ENCODE results near the gene NAXE. TPM values are rescaled to one million over a fixed set of nuclear protein-coding genes. Genes with fewer than 3 reads are reported as not detected.
"Not testable (repeated sequence)": the region's sequence is repeated elsewhere in the genome, so short reads cannot be mapped to it uniquely, and the experiment has no call there.

NAXE gene
- total RNA-seq, 1 donor from 2014 or later, result 80.4 TPM

- ATAC-seq, result peak; percentile 80
Observed at GRCh38 chr1:156571261-156571852, 20.2 kb upstream of the NAXE start.

GRCh38 chr1:156571919-156572662, 19.5 kb upstream of the NAXE start, which contains the start of gene IQGAP3:
Gene IQGAP3 (minus strand): TSS chr1:156572565. CDS start chr1:156572529, 36 bp downstream.
- ATAC-seq, result peak; percentile 90

DNA sequence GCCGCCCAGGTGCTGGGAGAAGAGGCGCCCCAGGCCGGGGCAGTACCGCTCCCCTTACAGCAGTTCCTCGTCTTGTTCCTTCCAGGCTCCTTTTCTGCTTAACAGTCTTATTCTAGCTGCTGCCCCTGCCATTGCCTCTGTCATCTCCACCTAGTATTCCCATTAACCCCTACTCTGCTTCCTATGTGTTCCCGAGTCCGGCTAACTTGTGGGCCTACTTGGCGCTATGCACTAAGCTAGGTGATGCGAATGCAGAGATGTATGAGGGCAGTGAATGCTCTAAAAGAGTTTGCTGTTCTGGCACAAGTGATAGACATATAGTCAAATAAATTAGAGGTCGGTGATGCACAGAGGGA, 18.9 kb upstream of the NAXE start:
- ATAC-seq, result no peak

DNA sequence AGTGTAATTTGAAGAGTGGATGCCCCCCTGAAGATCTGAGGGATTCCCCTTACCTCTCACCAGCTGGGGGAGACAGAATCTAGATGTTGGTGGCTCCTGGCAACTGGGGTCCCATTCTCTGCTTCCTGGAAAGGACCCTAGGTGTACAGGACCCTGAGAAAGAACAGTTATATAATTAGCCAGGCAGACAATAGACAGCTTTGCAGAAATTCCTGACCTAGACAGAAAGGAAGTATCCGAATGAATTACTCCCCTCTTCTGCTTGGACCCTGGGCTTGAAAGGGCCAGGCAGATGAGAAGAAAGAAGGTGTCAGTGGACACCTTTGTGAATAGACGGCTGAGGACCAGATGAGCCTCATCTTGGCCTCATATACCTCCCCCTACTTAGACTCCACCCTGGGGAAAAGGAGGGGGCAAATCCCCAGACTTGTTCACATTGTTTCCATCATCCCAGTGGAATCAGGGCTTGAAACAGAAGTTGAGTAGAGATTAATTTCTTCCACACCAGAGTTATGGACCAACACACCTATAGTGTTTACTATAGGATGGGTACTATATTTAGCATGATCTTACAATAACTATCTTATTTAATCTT, 17.4 kb upstream of the NAXE start:
- no peak for ATAC-seq

GRCh38 chr1:156577550-156577949, 14.0 kb upstream of the NAXE start:
- ATAC-seq, result no peak

DNA sequence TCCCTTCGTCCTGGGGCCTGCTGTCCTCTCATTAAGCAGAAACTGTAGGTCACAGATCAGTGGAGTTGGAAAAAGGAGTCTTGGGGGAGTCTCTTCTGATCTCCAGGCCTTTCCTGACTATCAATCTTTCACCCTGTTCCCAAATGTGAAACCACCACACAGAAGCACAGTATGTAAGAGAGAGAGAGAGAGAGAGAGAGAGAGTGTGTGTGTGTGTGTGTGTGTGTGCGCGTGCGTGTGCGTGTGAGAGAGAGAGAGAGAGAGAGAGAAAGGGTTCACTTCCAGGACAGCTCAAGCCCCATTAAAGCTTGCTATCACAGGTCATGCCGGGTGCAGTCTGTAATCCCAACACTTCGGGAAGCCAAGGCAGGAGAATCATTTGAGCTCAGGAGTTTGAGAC, 13.5 kb upstream of the NAXE start:
- ATAC-seq, result no peak

DNA sequence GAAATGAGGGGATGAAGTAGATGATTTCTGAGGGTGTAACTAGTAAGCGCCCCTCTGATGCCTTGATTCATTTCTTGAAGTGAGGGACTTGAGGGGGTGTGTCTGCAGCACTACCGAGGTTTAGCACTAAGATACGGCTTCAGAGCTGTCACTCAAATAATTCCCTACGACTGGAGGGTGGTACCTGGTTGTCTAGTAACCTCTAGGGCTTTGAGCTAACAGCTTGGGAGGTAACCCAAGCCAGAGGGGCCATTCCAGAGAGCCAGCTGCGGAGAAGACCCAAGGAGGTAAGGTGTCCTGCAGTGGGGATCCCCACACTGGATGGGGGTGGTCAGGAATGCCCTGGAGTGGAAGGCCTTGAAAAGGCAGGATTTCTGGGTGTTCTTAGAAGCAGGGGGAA, 12.1 kb upstream of the NAXE start, which contains the start of gene TTC24:
Gene TTC24, plus strand, starts transcription at position 252 of the 400 bp plus-strand sequence. CDS start 1,642 bp downstream, outside the sequence.
- ATAC-seq, result no peak

GRCh38 chr1:156581661-156582387, 9.8 kb upstream of the NAXE start:
- no peak for ATAC-seq

DNA sequence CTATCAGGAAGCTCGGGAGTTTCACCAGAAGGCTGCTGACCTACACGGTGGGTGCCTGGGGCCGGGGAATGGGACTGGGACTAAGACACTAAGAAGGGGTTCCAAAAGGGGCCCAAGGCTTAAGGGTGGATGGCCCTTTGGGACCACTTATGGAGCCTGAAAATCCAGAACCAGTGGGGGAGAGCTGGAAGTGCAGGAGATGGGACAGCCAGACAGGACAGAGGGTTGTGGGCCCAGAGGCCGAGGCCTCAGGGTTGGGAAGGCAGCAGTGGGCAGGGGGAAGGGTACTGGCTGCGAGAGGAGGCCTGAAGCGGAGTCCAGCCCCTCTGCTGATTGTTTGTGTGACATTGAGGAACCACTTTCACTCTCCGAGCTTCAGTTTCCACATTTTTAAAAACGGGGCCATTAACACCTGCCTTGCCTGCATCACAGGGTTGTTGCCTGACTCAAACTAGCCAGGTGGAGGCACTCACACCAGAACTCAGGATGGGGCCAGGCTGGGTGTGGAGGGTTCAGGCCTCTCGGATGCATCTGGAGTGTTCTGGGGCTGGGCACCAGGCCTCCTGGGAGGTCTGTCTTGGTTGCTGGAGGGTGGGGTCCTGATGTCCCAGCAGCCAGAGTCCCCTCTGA, 9.1 kb upstream of the NAXE start:
- ATAC-seq, result no peak

GRCh38 chr1:156583821-156584622, 7.6 kb upstream of the NAXE start:
- ATAC-seq, result peak; percentile 48

DNA sequence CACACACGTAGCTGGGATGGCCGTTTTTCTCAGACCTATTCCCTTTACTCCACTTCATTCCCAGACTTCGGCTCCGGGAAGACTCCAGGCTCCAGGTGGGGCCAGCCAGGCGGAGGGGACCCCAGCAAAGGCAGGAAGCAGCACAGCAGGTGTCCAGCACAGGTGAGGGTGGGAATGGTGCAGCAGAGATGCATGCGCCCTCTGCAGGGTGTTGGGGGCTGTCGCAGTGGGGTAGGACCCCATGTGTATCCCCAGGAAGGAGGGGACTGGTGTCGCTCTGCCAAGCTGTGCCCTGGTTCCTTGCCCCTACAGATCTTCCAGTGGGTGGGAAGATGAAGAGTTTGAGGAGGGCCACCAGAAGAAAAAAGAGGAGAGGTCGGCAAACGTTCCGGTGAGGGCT, 6.8 kb upstream of the NAXE start:
- no peak for ATAC-seq

DNA sequence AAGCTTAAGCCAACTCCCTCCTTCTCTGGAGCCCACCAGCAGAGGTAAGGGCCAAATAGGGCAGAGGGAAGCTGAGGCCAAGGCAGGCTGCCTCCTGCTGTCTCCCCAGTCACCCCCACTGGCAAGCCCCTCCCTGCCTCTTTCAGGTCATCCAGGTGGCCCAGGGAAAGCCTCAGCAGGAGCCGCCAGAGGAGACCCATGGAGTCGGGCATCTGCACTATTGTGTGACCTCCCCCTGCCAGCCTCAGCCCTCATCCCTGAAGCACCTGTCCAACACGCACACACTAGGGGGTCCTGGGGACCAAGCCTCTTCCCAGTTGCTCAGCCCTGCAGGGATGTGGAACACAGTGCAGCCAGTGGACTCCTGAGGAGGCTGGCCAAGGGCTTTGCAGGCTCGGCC, 5.3 kb upstream of the NAXE start:
- ATAC-seq, result peak; percentile 4

- peak; percentile 84 for ATAC-seq
Observed at GRCh38 chr1:156586892-156587477, 4.6 kb upstream of the NAXE start.

DNA sequence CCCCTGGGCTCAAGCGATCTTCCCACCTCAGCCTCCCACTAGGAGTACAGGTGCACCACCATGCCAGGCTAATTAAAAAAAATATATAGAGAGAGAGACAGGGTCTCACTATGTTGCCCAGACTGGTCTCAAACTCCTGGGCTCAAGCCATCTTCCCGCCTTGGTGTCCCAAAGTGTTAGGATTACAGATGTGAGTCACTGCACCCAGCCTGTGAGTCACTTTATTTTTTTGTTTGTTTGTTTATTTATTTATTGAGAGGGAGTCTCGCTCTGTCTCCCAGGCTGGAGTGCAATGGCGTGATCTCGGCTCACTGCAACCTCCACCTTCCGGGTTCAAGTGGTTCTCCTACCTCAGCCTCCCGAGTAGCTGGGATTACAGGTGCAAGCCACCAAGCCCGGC, 3.6 kb upstream of the NAXE start:
- ATAC-seq, result not testable (repeated sequence)

- ATAC-seq, result no peak
Observed at GRCh38 chr1:156589546-156589945, 2.0 kb upstream of the NAXE start.

GRCh38 chr1:156590326-156591180, 1.0 kb upstream of the NAXE start:
- no peak for ATAC-seq

- ATAC-seq, result no peak
Observed at GRCh38 chr1:156591181-156591431, 470 bp upstream of the NAXE start.

DNA sequence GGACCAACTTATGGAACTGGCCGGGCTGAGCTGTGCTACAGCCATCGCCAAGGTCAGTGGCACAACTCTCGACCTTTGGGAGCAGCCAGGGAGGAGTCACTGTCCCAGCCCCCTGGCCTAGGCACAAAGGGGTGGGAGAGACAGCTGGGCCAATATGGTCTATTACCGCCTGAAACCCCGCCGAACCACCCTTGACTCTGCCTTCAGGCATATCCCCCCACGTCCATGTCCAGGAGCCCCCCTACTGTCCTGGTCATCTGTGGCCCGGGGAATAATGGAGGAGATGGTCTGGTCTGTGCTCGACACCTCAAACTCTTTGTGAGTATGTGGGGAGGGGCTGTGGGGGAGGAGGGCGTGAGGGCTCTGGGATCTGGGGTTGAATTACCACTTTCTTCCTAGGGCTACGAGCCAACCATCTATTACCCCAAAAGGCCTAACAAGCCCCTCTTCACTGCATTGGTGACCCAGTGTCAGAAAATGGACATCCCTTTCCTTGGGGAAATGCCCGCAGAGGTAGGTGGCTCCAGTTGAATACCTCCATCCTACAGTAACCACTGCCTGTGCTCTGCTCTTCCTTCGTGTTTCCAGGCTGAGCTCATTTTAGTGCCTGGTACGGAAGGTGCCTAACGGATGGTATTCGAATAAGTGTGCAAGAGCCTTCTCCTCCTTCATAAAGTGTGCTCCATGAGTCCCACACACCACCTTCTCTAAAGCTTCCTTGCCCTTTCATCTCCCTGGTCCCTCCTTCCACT, 758 bp downstream of the NAXE start:
- ATAC-seq, result peak; percentile 2

- ATAC-seq, result peak; percentile 19
Observed at GRCh38 chr1:156592910-156593660, 1.5 kb downstream of the NAXE start.
